Vagina (tissue), 2 donors: ENCODE measurements around the gene ADAM30. TPM values are rescaled to one million over a fixed set of nuclear protein-coding genes. Genes with fewer than 3 reads are reported as not detected.

ENCODE experiments used
- DNase-seq, 2 donors: peaks; one replicate each; pipeline ENCODE4 v3.0.0-alpha.2; 2017; ENCODE audit errors: extremely low spot score in 2 of 2
- H3K27ac ChIP-seq: fragments of 200-600 bp; sonication (generic); one replicate; pipeline ENCODE4 v1.5.1; 2019
- H3K27me3 ChIP-seq: fragments of 200-600 bp; sonication (generic); one replicate; pipeline ENCODE4 v1.5.1; 2019
- H3K36me3 ChIP-seq, 2 donors: fragments of 200-600 bp; sonication (generic); one replicate each; pipeline ENCODE4 v1.5.1; 2017 to 2019
- H3K4me1 ChIP-seq: fragments of 200-600 bp; sonication (generic); one replicate; pipeline ENCODE4 v1.5.1; 2019
- H3K4me3 ChIP-seq, 2 donors: fragments of 200-600 bp; sonication (generic); 1 replicate in 1 of 2; 2 replicates in 1 of 2; pipeline ENCODE4 v1.5.1; 2016 to 2019
- H3K9me3 ChIP-seq: fragments of 200-600 bp; sonication (generic); one replicate; pipeline ENCODE4 v1.5.1; 2019
- CTCF ChIP-seq, 3 experiments: fragments of 450-650 bp in 2 of 3; fragments of 200-600 bp in 1 of 3; sonication (generic) in 1 of 3; IDR thresholded peaks; one replicate each; pipeline ENCODE4 v1.5.1; 2017 to 2019; ENCODE audit warnings: antibody characterized with exemption in 3 of 3, mild to moderate bottlenecking in 2 of 3, moderate library complexity in 2 of 3
- POLR2A ChIP-seq, 2 donors: fragments of 450-650 bp; IDR thresholded peaks; one replicate each; pipeline ENCODE4 v1.6.1; 2017; ENCODE audit warnings: antibody characterized with exemption in 2 of 2, mild to moderate bottlenecking in 2 of 2, moderate library complexity in 2 of 2
- POLR2AphosphoS5 ChIP-seq, 2 donors: sonication (generic); formaldehyde crosslinking; IDR thresholded peaks; one replicate each; pipeline ENCODE4 v1.9.0; 2017; ENCODE audit warnings: antibody characterized with exemption in 2 of 2, mild to moderate bottlenecking in 2 of 2, low read depth in 1 of 2; ENCODE audit not compliant: insufficient read depth in 1 of 2
- intact Hi-C: fragments of 100-400 bp; cut with DNase I; formaldehyde crosslinking; loops from one replicate; pipeline ENCODE4 v1.15.1; 2023
- total RNA-seq: library from RNA; depleted of rRNA; stranded (reverse); fragments of >200 nt; gene quantifications from one replicate; pipeline ENCODE4 v1.2.3, GENCODE V29; 2016

Gene ADAM30
- total RNA-seq, 1 donor from 2014 or later, result not detected

- DNase-seq, result no peak
- no peak overlapping the region for H3K4me3 ChIP-seq
- H3K9me3 ChIP-seq, result no peaks in the 10 kb centered on the region
- peaks cover 0 to 72% of the 10 kb centered on the region in 2 donors for H3K36me3 ChIP-seq
- no peak overlapping the region for H3K27ac ChIP-seq
- no peaks in the 10 kb centered on the region for H3K27me3 ChIP-seq
- intact Hi-C loops, result no loop called here
- H3K4me1 ChIP-seq, result no peaks in the 10 kb centered on the region
- TF ChIP-seq POLR2AphosphoS5 (IDR thresholded peaks at IDR 0.05; ENCODE audit: insufficient read depth in 1 of 2, low read depth in 1 of 2), result no peak
- no peak for TF ChIP-seq POLR2A (IDR thresholded peaks at IDR 0.05)
- TF ChIP-seq CTCF (IDR thresholded peaks at IDR 0.05), result no peak
These were observed 21.2 kb upstream of the ADAM30 start for GRCh38 chr1:119917304-119918055.

- H3K4me1 ChIP-seq, result no peaks in the 10 kb centered on the region
- DNase-seq, result no peak
- no peak overlapping the region for H3K4me3 ChIP-seq
- H3K27me3 ChIP-seq, result no peaks in the 10 kb centered on the region
- peaks cover 0 to 53% of the 10 kb centered on the region in 2 donors for H3K36me3 ChIP-seq
- no peak overlapping the region for H3K27ac ChIP-seq
- intact Hi-C loops, result no loop called here
- no peaks in the 10 kb centered on the region for H3K9me3 ChIP-seq
- TF ChIP-seq POLR2AphosphoS5 (IDR thresholded peaks at IDR 0.05; ENCODE audit: insufficient read depth in 1 of 2, low read depth in 1 of 2), result no peak
- no peak for TF ChIP-seq CTCF (IDR thresholded peaks at IDR 0.05)
- TF ChIP-seq POLR2A (IDR thresholded peaks at IDR 0.05), result no peak
These were observed 19.2 kb upstream of the ADAM30 start for GRCh38 chr1:119915517-119915916.

GRCh38 chr1:119914071-119914470 lies 17.8 kb upstream of the ADAM30 start:
- Histone ChIP-seq H3K36me3 (peaks cover 0 to 38% of the 10 kb centered on the region in 2 donors), H3K27ac (no peak overlapping the region)
- TF ChIP-seq POLR2AphosphoS5 (IDR thresholded peaks at IDR 0.05; ENCODE audit: insufficient read depth in 1 of 2, low read depth in 1 of 2) (no peak), POLR2A (IDR thresholded peaks at IDR 0.05) (no peak), CTCF (IDR thresholded peaks at IDR 0.05) (no peak)

GRCh38 chr1:119912963-119913362 lies 16.6 kb upstream of the ADAM30 start:
- TF ChIP-seq CTCF (IDR thresholded peaks at IDR 0.05), result no peak
- TF ChIP-seq POLR2AphosphoS5 (IDR thresholded peaks at IDR 0.05; ENCODE audit: insufficient read depth in 1 of 2, low read depth in 1 of 2), result no peak
- Histone ChIP-seq H3K4me3 (no peak overlapping the region), H3K4me1 (no peaks in the 10 kb centered on the region), H3K36me3 (peaks cover 0 to 27% of the 10 kb centered on the region in 2 donors), H3K27ac (no peak overlapping the region), H3K27me3 (no peaks in the 10 kb centered on the region), H3K9me3 (no peaks in the 10 kb centered on the region)
- intact Hi-C loops, result no loop called here
- DNase-seq, result no peak

More at GRCh38 chr1:119914071-119914470, 17.8 kb upstream of the ADAM30 start:
- H3K4me3 ChIP-seq, result no peak overlapping the region
- no peak for DNase-seq
- intact Hi-C loops, result no loop called here
- no peaks in the 10 kb centered on the region for H3K9me3 ChIP-seq
- H3K27me3 ChIP-seq, result no peaks in the 10 kb centered on the region
- no peaks in the 10 kb centered on the region for H3K4me1 ChIP-seq

GRCh38 chr1:119911775-119912174 lies 15.5 kb upstream of the ADAM30 start:
- TF ChIP-seq CTCF (IDR thresholded peaks at IDR 0.05), result no peak
- TF ChIP-seq POLR2AphosphoS5 (IDR thresholded peaks at IDR 0.05; ENCODE audit: insufficient read depth in 1 of 2, low read depth in 1 of 2), result no peak
- TF ChIP-seq POLR2A (IDR thresholded peaks at IDR 0.05), result no peak
- no peak overlapping the region for H3K4me3 ChIP-seq
- no peaks in the 10 kb centered on the region for H3K27me3 ChIP-seq
- DNase-seq, result no peak
- intact Hi-C loops, result no loop called here
- H3K4me1 ChIP-seq, result no peaks in the 10 kb centered on the region
- peaks cover 0 to 15% of the 10 kb centered on the region in 2 donors for H3K36me3 ChIP-seq
- H3K27ac ChIP-seq, result no peak overlapping the region
- H3K9me3 ChIP-seq, result no peaks in the 10 kb centered on the region
